ENCODE measurements around the gene NUP93. TPM values are rescaled to one million over a fixed set of nuclear protein-coding genes. Genes with fewer than 3 reads are reported as not detected.
A peak's percentile ranks its signal among the peaks of the same experiment; 100 is the strongest.

The NUP93 gene
- total and polyA plus RNA-seq, 2 donors from 2014 or later, result 34.8 to 48.8 TPM

DNA sequence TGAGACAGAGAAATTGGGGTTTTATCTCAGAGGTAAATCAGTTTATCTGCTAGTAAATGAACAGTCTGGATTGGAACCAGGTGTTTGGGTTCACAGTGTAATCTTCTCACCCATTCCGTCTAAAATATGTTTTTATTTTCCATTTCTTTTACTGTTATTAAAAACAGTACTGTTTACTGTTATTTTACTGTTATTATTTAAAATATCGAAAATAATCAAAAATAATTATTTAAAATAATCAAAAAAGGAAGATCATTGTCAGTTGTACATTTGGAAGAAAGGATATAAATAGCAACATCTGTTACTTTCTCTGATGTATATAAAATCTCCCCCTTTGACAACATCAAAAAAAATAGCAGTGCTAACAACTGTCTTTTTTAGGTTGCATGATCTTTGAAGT, 11.5 kb downstream of the NUP93 start:
- intact Hi-C loops (cut with DNase I), result no loop called here

DNA sequence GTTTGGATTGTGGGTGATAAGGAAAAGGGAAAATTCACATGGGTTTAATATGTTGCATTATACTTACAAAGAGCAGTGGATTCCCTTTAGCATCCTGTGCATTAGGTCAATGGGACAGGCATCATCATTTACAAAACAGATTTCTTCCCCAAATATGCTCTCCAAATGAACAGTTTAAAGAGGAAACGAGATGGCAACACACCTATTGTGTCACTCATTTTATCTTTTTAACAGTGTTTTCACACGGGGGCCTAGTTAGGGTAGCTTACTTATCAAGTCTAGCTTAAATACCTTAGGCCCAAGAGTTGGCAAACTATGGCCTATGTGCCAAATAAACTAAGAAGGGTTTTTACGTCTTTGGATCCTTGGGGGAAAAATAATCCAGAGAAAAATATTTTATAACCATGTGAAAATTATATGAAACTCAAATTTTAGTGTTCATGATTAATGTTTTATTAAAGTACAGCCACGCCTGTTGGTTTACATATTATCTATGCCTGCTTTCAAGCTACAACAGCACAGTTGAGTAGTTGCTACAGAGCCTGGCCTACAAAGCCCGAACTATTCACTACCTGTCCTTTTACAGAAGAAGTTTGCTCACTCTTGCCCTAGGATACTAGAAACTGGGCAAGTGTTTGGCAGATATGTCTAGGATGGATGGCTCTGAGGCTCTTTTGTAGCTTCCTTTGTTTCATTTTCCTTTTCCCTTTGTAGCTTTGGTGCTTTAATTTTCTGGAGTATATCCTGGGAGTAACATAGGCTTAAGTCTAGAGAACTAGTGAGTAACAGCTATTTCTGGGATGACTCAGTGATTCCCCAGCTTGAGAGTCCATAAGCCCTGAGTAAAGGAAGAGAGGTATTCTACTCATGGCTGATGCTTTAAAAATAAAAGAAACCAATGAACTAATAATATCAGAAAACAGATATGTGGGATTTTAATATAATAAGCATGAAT, 12.4 kb downstream of the NUP93 start:
- peaks cover 0 to 5% (median 0%) of the 10 kb centered on the region in 3 donors for H3K4me1 ChIP-seq (ENCODE audit: control insufficient read depth in 2 of 3, insufficient read depth in 2 of 3, low read depth in 1 of 3, low read length in 3 of 3)
- FAIRE-seq, result no peak
- H3K36me3 ChIP-seq (ENCODE audit: control insufficient read depth in 2 of 3, insufficient read depth in 3 of 3, low read length in 3 of 3), result no peaks in the 10 kb centered on the region
- intact Hi-C loops (cut with DNase I), result no loop called here
- no peak overlapping the region for H3K27ac ChIP-seq (ENCODE audit: low read depth in 2 of 2, low read length in 2 of 2)
- H3K9ac ChIP-seq (ENCODE audit: low read length in 3 of 3), result peak overlapping the region in 1 of 3 donors; percentile 21
- DNase-seq, result no peak
- H3K27me3 ChIP-seq (ENCODE audit: control insufficient read depth, insufficient read depth, low read length), result no peaks in the 10 kb centered on the region
- TF ChIP-seq, protein P1, sequence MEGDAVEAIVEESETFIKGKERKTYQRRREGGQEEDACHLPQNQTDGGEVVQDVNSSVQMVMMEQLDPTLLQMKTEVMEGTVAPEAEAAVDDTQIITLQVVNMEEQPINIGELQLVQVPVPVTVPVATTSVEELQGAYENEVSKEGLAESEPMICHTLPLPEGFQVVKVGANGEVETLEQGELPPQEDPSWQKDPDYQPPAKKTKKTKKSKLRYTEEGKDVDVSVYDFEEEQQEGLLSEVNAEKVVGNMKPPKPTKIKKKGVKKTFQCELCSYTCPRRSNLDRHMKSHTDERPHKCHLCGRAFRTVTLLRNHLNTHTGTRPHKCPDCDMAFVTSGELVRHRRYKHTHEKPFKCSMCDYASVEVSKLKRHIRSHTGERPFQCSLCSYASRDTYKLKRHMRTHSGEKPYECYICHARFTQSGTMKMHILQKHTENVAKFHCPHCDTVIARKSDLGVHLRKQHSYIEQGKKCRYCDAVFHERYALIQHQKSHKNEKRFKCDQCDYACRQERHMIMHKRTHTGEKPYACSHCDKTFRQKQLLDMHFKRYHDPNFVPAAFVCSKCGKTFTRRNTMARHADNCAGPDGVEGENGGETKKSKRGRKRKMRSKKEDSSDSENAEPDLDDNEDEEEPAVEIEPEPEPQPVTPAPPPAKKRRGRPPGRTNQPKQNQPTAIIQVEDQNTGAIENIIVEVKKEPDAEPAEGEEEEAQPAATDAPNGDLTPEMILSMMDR (IDR thresholded peaks at IDR 0.05; ENCODE audit: borderline replicate concordance, extremely low read depth, insufficient read depth), result no peak
- H3K4me3 ChIP-seq (ENCODE audit: low read length in 3 of 3), result no peak overlapping the region
- no peaks in the 10 kb centered on the region for H3K9me3 ChIP-seq (ENCODE audit: control insufficient read depth in 2 of 3, insufficient read depth in 1 of 3, low read length in 3 of 3)

More for the DNA sequence above, 11.5 kb downstream of the NUP93 start:
- H3K9me3 ChIP-seq (ENCODE audit: control insufficient read depth in 2 of 3, insufficient read depth in 1 of 3, low read length in 3 of 3), result no peaks in the 10 kb centered on the region
- TF ChIP-seq, protein P1 (IDR thresholded peaks at IDR 0.05; ENCODE audit: borderline replicate concordance, extremely low read depth, insufficient read depth), result no peak
- no peak overlapping the region for H3K27ac ChIP-seq (ENCODE audit: low read depth in 2 of 2, low read length in 2 of 2)
- H3K9ac ChIP-seq (ENCODE audit: low read length in 3 of 3), result no peak overlapping the region
- DNase-seq, result no peak
- FAIRE-seq, result no peak
- H3K4me1 ChIP-seq (ENCODE audit: control insufficient read depth in 2 of 3, insufficient read depth in 2 of 3, low read depth in 1 of 3, low read length in 3 of 3), result peaks cover 0 to 5% (median 0%) of the 10 kb centered on the region in 3 donors
- H3K27me3 ChIP-seq (ENCODE audit: control insufficient read depth, insufficient read depth, low read length), result no peaks in the 10 kb centered on the region
- H3K4me3 ChIP-seq (ENCODE audit: low read length in 3 of 3), result no peak overlapping the region
- H3K36me3 ChIP-seq (ENCODE audit: control insufficient read depth in 2 of 3, insufficient read depth in 3 of 3, low read length in 3 of 3), result no peaks in the 10 kb centered on the region

DNA sequence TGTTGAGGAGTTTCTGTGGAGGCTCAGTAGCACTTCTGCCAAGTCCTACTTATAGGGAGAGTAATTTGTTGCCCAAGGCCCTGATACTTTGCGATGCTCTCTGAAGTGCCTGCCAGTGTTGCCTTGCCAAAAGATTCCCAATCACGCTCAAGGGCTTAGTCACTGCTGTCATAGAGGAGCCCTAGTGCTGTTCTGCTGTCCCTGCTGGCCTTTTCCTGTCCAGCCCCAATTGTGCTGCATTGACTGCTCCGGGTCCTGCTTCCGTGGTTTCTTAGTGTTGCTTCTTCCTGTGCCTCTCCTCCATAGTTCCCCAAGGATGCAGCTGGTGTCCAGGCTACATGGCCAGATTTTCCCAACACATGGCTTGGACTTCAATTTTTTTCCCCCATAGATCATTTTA, 13.9 kb downstream of the NUP93 start:
- H3K9me3 ChIP-seq (ENCODE audit: control insufficient read depth in 2 of 3, insufficient read depth in 1 of 3, low read length in 3 of 3), result no peaks in the 10 kb centered on the region
- TF ChIP-seq, protein P1 (IDR thresholded peaks at IDR 0.05; ENCODE audit: borderline replicate concordance, extremely low read depth, insufficient read depth), result no peak
- no peaks in the 10 kb centered on the region for H3K36me3 ChIP-seq (ENCODE audit: control insufficient read depth in 2 of 3, insufficient read depth in 3 of 3, low read length in 3 of 3)
- H3K9ac ChIP-seq (ENCODE audit: low read length in 3 of 3), result no peak overlapping the region
- peaks cover 0 to 5% (median 0%) of the 10 kb centered on the region in 3 donors for H3K4me1 ChIP-seq (ENCODE audit: control insufficient read depth in 2 of 3, insufficient read depth in 2 of 3, low read depth in 1 of 3, low read length in 3 of 3)
- H3K27me3 ChIP-seq (ENCODE audit: control insufficient read depth, insufficient read depth, low read length), result no peaks in the 10 kb centered on the region
- FAIRE-seq (no peak), DNase-seq (peak in 2 of 5 donors; percentile 53 to 81)
- no peak overlapping the region for H3K4me3 ChIP-seq (ENCODE audit: low read length in 3 of 3)
- H3K27ac ChIP-seq (ENCODE audit: low read depth in 2 of 2, low read length in 2 of 2), result no peak overlapping the region
- intact Hi-C loops (cut with DNase I), result no loop called here
